Lower leg skin (tissue), 3 donors: ENCODE results near the gene PLAAT3.

Experiments
- POLR2A ChIP-seq, 2 donors: fragments of 450-650 bp; IDR thresholded peaks; one replicate each; pipeline ENCODE4 v1.6.1; 2016 to 2017; ENCODE audit warnings: antibody characterized with exemption in 2 of 2, mild to moderate bottlenecking in 1 of 2, moderate library complexity in 1 of 2
- TF ChIP-seq, protein P1 (sequence below), 3 donors: fragments of 450-650 bp; IDR thresholded peaks; one replicate each; pipeline ENCODE4 v1.5.1; 2016; ENCODE audit warnings: antibody characterized with exemption in 3 of 3, mild to moderate bottlenecking in 3 of 3, moderate library complexity in 2 of 3

DNA sequence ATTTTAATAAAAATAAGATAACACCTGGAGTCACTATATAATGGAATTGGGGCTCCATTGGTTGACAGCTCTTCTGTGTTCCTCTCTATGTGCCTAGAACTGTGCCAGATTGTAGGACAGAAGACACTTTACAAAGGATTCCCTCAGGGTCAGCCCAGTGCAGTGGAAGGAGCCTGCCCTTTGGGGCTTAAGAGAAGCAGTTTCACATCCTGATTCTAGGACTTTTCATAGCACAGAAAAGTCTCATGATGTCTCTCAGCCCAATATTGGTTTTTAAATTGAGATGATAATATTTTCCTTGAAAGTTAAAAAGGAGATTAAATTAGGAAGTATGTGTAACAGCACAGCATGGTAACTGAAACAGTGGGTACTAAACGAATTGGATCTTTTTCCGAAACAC is 70.5 kb downstream of the PLAAT3 start:
- TF ChIP-seq POLR2A (IDR thresholded peaks at IDR 0.05): no peak
- TF ChIP-seq, protein P1, sequence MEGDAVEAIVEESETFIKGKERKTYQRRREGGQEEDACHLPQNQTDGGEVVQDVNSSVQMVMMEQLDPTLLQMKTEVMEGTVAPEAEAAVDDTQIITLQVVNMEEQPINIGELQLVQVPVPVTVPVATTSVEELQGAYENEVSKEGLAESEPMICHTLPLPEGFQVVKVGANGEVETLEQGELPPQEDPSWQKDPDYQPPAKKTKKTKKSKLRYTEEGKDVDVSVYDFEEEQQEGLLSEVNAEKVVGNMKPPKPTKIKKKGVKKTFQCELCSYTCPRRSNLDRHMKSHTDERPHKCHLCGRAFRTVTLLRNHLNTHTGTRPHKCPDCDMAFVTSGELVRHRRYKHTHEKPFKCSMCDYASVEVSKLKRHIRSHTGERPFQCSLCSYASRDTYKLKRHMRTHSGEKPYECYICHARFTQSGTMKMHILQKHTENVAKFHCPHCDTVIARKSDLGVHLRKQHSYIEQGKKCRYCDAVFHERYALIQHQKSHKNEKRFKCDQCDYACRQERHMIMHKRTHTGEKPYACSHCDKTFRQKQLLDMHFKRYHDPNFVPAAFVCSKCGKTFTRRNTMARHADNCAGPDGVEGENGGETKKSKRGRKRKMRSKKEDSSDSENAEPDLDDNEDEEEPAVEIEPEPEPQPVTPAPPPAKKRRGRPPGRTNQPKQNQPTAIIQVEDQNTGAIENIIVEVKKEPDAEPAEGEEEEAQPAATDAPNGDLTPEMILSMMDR (IDR thresholded peaks at IDR 0.05): no peak
